A549 (cell line): ENCODE results near the gene GNGT2. TPM values are rescaled to one million over a fixed set of nuclear protein-coding genes. Genes with fewer than 3 reads are reported as not detected.
A peak's percentile ranks its signal among the peaks of the same experiment; 100 is the strongest.

Source experiments
- ATAC-seq, 2 experiments: fragments of 200-7000 bp in 1 of 2; fragments of >200 bp in 1 of 2; cut with Nextera tagmentation in 1 of 2; cut with Tn5 transposase in 1 of 2; 3 replicates each; pipeline versions ENCODE4 v1.8.0 to v1.9.1; 2018 to 2020; ENCODE audit warnings: mild to moderate bottlenecking in 1 of 2, moderate library complexity in 1 of 2
- CTCF ChIA-PET: fragments of 300-600 bp; sonication (Branson Sonifier 250); formaldehyde crosslinking; extraction: SDS; loops from one replicate; lab custom pipeline; 2021; ENCODE audit warnings: antibody characterized with exemption, inconsistent platforms; lab: Yijun Ruan, JAX
- POLR2A ChIA-PET: fragments of 350-600 bp; formaldehyde crosslinking; extraction: SDS; loops from one replicate; lab custom pipeline; 2021; ENCODE audit warnings: antibody characterized with exemption, inconsistent platforms; lab: Yijun Ruan, JAX
- DNase-seq, 2 experiments: peaks; one replicate each; pipeline versions ENCODE4 v3.0.0 to v3.0.0-alpha.2; 2011 to 2016; ENCODE audit warnings: low read depth in 1 of 2, low spot score in 1 of 2
- FAIRE-seq: peaks from 2 replicates; lab custom pipeline; 2011; peaks lifted over from hg19 to GRCh38; lab: Jason Lieb, UNC
- H3K27ac ChIP-seq, 2 experiments: fragments of >200 bp; sonication (Bioruptor Twin); formaldehyde crosslinking; 3 replicates each; pipeline ENCODE4 v1.5.1; 2016 to 2017
- H3K4me1 ChIP-seq: fragments of >200 bp; sonication (Bioruptor Twin); formaldehyde crosslinking; 3 replicates; pipeline ENCODE4 v1.6.1; 2016
- H3K4me2 ChIP-seq: fragments of >200 bp; sonication (Bioruptor Twin); formaldehyde crosslinking; 3 replicates; pipeline ENCODE4 v1.6.1; 2016
- H3K4me3 ChIP-seq: fragments of >200 bp; sonication (Bioruptor Twin); formaldehyde crosslinking; 3 replicates; pipeline ENCODE4 v1.5.1; 2016
- H3K9me3 ChIP-seq: fragments of >200 bp; sonication (Bioruptor Twin); formaldehyde crosslinking; 3 replicates; pipeline ENCODE4 v1.6.1; 2016
- BHLHE40 ChIP-seq: IDR thresholded peaks from 2 replicates; pipeline ENCODE4 v1.6.1; 2012; ENCODE audit warnings: low read depth, low read length, inconsistent platforms
- CBX2 ChIP-seq: fragments of 200-600 bp; sonication (generic); IDR thresholded peaks from 2 replicates; pipeline ENCODE4 v1.6.1; 2016; ENCODE audit warnings: low read depth, mild to moderate bottlenecking, borderline replicate concordance
- CBX8 ChIP-seq: fragments of 200-600 bp; sonication (generic); IDR thresholded peaks from 2 replicates; pipeline ENCODE4 v1.6.1; 2016
- CEBPB ChIP-seq, 2 experiments: fragments of >200 bp in 1 of 2; sonication (Bioruptor Twin) in 1 of 2; formaldehyde crosslinking in 1 of 2; IDR thresholded peaks; 2 replicates each; pipeline ENCODE4 v1.6.1; 2012 to 2016
- CHD2 ChIP-seq: fragments of 150-350 bp; IDR thresholded peaks from 2 replicates; pipeline ENCODE4 v1.6.1; 2014; ENCODE audit warnings: low read length; ENCODE audit not compliant: partially characterized antibody
- EHF ChIP-seq: fragments of 250-450 bp; sonication (Bioruptor Pico); IDR thresholded peaks from 2 replicates; pipeline ENCODE4 v1.5.0; 2020; ENCODE audit warnings: mild to moderate bottlenecking
- EHMT2 ChIP-seq: fragments of 200-600 bp; sonication (generic); IDR thresholded peaks from 2 replicates; pipeline ENCODE4 v1.6.1; 2016; ENCODE audit warnings: antibody characterized with exemption, low read depth, mild to moderate bottlenecking, moderate library complexity
- EP300 ChIP-seq, 2 experiments: fragments of >200 bp; sonication (Bioruptor Twin); formaldehyde crosslinking; IDR thresholded peaks; 2 replicates in 1 of 2; 3 replicates in 1 of 2; pipeline ENCODE4 v1.6.1; 2016 to 2017
- ESRRA ChIP-seq: fragments of 150-350 bp; IDR thresholded peaks from 2 replicates; pipeline ENCODE4 v1.6.1; 2014; ENCODE audit warnings: mild to moderate bottlenecking, low read length, borderline replicate concordance
- FOSL2 ChIP-seq, 2 experiments: fragments of 450-650 bp in 1 of 2; fragments of >200 bp in 1 of 2; sonication (Bioruptor Twin) in 1 of 2; formaldehyde crosslinking; IDR thresholded peaks; 2 replicates each; pipeline versions ENCODE4 v1.5.0 to v1.6.1; 2016 to 2020; ENCODE audit warnings: mild to moderate bottlenecking in 1 of 2, moderate library complexity in 1 of 2
- FOXS1 ChIP-seq: fragments of 250-450 bp; sonication (Bioruptor Pico); IDR thresholded peaks from 2 replicates; pipeline ENCODE4 v1.5.0; 2020; ENCODE audit warnings: mild to moderate bottlenecking, moderate library complexity
- GATA3 ChIP-seq: IDR thresholded peaks from 2 replicates; pipeline ENCODE4 v1.6.1; 2012; ENCODE audit warnings: borderline replicate concordance
- HEYL ChIP-seq: fragments of 250-450 bp; sonication (Bioruptor Pico); IDR thresholded peaks from 2 replicates; pipeline ENCODE4 v1.8.0; 2021; ENCODE audit warnings: mild to moderate bottlenecking, moderate library complexity
- HOXA7 ChIP-seq: fragments of 250-450 bp; sonication (Bioruptor Pico); IDR thresholded peaks from 2 replicates; pipeline ENCODE4 v1.5.0; 2020; ENCODE audit warnings: mild to moderate bottlenecking, moderate library complexity
- HOXB13 ChIP-seq: fragments of 250-450 bp; sonication (Bioruptor Pico); IDR thresholded peaks from 2 replicates; pipeline ENCODE4 v1.5.0; 2020; ENCODE audit warnings: low read depth, mild to moderate bottlenecking, moderate library complexity
- HOXB5 ChIP-seq: fragments of 250-450 bp; sonication (Bioruptor Pico); IDR thresholded peaks from 2 replicates; pipeline ENCODE4 v1.5.0; 2020; ENCODE audit warnings: mild to moderate bottlenecking, moderate library complexity
- JUN ChIP-seq, 2 experiments: fragments of >200 bp; sonication (Bioruptor Twin); formaldehyde crosslinking; IDR thresholded peaks; 2 replicates in 1 of 2; 3 replicates in 1 of 2; pipeline ENCODE4 v1.6.1; 2016 to 2017
- KDM1A ChIP-seq: fragments of 200-600 bp; sonication (generic); IDR thresholded peaks from 2 replicates; pipeline ENCODE4 v1.6.1; 2016; ENCODE audit warnings: low read depth, mild to moderate bottlenecking
- MAZ ChIP-seq: fragments of 150-350 bp; IDR thresholded peaks from 2 replicates; pipeline ENCODE4 v1.6.1; 2014; ENCODE audit warnings: antibody characterized with exemption, low read depth, low read length, borderline replicate concordance
- NFE2L2 ChIP-seq: fragments of 150-350 bp; conservative IDR thresholded peaks from 2 replicates; pipeline ENCODE4 v1.6.1; 2014; ENCODE audit warnings: low read length
- NR3C1 ChIP-seq: fragments of >200 bp; sonication (Bioruptor Twin); formaldehyde crosslinking; IDR thresholded peaks from 3 replicates; pipeline ENCODE4 v1.6.1; 2017
- RARB ChIP-seq: fragments of 250-450 bp; sonication (Bioruptor Pico); IDR thresholded peaks from 2 replicates; pipeline ENCODE4 v1.8.0; 2021; ENCODE audit warnings: mild to moderate bottlenecking, moderate library complexity
- RCOR1 ChIP-seq: fragments of 150-350 bp; IDR thresholded peaks from 2 replicates; pipeline ENCODE4 v1.6.1; 2014; ENCODE audit warnings: antibody characterized with exemption, low read length, low read depth
- SMC3 ChIP-seq: fragments of >200 bp; sonication (Bioruptor Twin); formaldehyde crosslinking; IDR thresholded peaks from 3 replicates; pipeline ENCODE4 v1.6.1; 2018; ENCODE audit warnings: inconsistent platforms
- TP53 ChIP-seq: fragments of 250-450 bp; sonication (Bioruptor Pico); IDR thresholded peaks from 2 replicates; pipeline ENCODE4 v1.5.0; 2021; ENCODE audit warnings: mild to moderate bottlenecking, moderate library complexity
- ZFP36 ChIP-seq: fragments of 450-650 bp; IDR thresholded peaks from 2 replicates; pipeline ENCODE4 v1.6.1; 2014; ENCODE audit warnings: borderline replicate concordance; ENCODE audit not compliant: partially characterized antibody
- ZNF302 ChIP-seq: fragments of 250-450 bp; sonication (Bioruptor Pico); IDR thresholded peaks from 2 replicates; pipeline ENCODE4 v1.9.0; 2021; ENCODE audit warnings: inconsistent platforms, mild to moderate bottlenecking, moderate library complexity
- ZSCAN20 ChIP-seq: fragments of 250-450 bp; sonication (Bioruptor Pico); IDR thresholded peaks from 2 replicates; pipeline ENCODE4 v1.8.0; 2022; ENCODE audit warnings: mild to moderate bottlenecking, moderate library complexity
- WGBS: methylation state at CpG from one replicate; pipeline ENCODE4 v1.1.6; 2017; ENCODE audit errors: missing lambda C conversion rate; 5-methylcytosine and 5-hydroxymethylcytosine counted together
- polyA plus RNA-seq, 4 experiments: library from polyadenylated mRNA; depleted of rRNA in 3 of 4; stranded (reverse); fragments of >200 nt; fragmentation: RNase III in 1 of 4; extraction: RNeasy Plus Mini Kit Qiagen cat#74134 plus additional on column Dnase treatment in 1 of 4; gene quantifications; 2 replicates in 3 of 4; 3 replicates in 1 of 4; pipeline ENCODE4 v1.2.3, GENCODE V29; 2011 to 2017
- TF ChIP-seq, protein P1 (sequence below): fragments of 250-450 bp; sonication (Bioruptor Pico); IDR thresholded peaks from 2 replicates; pipeline ENCODE4 v1.5.0; 2020; ENCODE audit warnings: low read depth, mild to moderate bottlenecking, moderate library complexity
- TF ChIP-seq, protein P2 (sequence below): fragments of 450-650 bp; IDR thresholded peaks from 2 replicates; pipeline ENCODE4 v1.6.1; 2014; ENCODE audit warnings: antibody characterized with exemption
- TF ChIP-seq, protein P3 (sequence below): fragments of >200 bp; sonication (Bioruptor Twin); formaldehyde crosslinking; IDR thresholded peaks from 3 replicates; pipeline ENCODE4 v1.5.1; 2016
- TF ChIP-seq, protein P4 (sequence below): fragments of 150-350 bp; IDR thresholded peaks from 2 replicates; pipeline ENCODE4 v1.6.1; 2014; ENCODE audit warnings: low read depth, mild to moderate bottlenecking, low read length

GNGT2 gene
- polyA plus RNA-seq, 2 of the 4 experiments (the other 2 are of a cell fraction): 0.31 TPM; not detected in 1

DNA sequence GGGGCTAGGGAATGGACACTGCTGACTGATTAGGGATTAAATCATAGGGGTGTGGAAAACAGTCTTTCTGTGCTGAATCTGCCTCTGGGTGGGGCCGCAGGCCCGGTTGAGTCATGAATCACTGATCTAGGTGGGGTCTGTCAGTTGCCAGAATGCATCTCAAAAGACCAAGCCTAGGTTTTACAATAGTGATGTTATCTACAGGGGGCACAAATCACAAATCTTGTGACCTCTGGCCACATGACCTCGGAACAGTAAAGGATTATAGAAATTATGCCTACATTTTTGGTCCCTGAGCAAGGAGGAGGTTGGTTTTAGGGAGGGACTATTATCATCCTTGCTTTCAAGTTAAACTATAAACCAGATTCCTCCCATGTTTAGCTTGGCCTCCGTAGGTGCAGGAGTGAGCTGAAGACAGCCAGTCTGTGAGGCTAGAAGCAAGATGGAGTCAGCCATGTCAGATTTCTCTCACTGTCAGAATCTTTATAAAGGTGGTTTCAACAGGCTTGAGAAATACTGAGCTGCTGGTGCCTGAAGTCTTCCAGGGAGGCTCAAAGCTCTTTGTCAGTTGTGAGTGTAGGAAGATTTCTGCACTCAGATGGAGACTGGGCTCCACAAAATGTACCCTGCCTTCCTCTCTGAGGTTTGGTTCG, 12.9 kb downstream of the GNGT2 start:
- no peak overlapping the region for H3K4me3 ChIP-seq
- WGBS: 20% methylated on average over 5 of the region's 5 CpGs
- CTCF ChIA-PET: interaction anchor here (0.8 to 17.4 kb wide), 5 partner anchors 10 to 383 kb away, joined by 3 to 224 read pairs (median 4); partner anchors contain the start of gene PHOSPHO1
- TF ChIP-seq CBX2 (no peak), SMC3 (no peak), ZNF302 (CRISPR knock-in tag) (peak; percentile 93; the same call in 1 of the 2 replicates), FOSL2 (IDR thresholded peaks at IDR 0.05) (no peak), FOSL2 (CRISPR knock-in tag; IDR thresholded peaks at IDR 0.05) (0 out of 2 replicates have a peak, but pooled peaks have one; percentile 9), CEBPB (IDR thresholded peaks at IDR 0.05) (no peak), RARB (peak; percentile 59; the same call in 1 of the 2 replicates), NFE2L2 (no peak), FOXS1 (CRISPR knock-in tag) (peak; percentile 75; the same call in 1 of the 2 replicates), ESRRA (no peak), NR3C1 (no peak), CHD2 (no peak), HOXB13 (CRISPR knock-in tag) (peak; percentile 96; the same call in 1 of the 2 replicates), GATA3 (peak; percentile 65; the same call in 1 of the 2 replicates), HOXA7 (CRISPR knock-in tag) (no peak), JUN (IDR thresholded peaks at IDR 0.05) (no peak), HOXB5 (peak; percentile 90; the same call in 1 of the 2 replicates), EHMT2 (no peak), HEYL (CRISPR knock-in tag) (0 out of 2 replicates have a peak, but pooled peaks have one; percentile 49), EP300 (IDR thresholded peaks at IDR 0.05) (no peak), EHF (peak; percentile 87; the same call in 1 of the 2 replicates)
- TF ChIP-seq, protein P1, sequence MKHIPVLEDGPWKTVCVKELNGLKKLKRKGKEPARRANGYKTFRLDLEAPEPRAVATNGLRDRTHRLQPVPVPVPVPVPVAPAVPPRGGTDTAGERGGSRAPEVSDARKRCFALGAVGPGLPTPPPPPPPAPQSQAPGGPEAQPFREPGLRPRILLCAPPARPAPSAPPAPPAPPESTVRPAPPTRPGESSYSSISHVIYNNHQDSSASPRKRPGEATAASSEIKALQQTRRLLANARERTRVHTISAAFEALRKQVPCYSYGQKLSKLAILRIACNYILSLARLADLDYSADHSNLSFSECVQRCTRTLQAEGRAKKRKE (CRISPR knock-in tag): peak; percentile 95
- TF ChIP-seq, protein P2, sequence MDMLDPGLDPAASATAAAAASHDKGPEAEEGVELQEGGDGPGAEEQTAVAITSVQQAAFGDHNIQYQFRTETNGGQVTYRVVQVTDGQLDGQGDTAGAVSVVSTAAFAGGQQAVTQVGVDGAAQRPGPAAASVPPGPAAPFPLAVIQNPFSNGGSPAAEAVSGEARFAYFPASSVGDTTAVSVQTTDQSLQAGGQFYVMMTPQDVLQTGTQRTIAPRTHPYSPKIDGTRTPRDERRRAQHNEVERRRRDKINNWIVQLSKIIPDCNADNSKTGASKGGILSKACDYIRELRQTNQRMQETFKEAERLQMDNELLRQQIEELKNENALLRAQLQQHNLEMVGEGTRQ: peak; percentile 44; the same call in 1 of the 2 replicates
- peak overlapping the region; percentile 6; the same call in 2 of the 3 replicates for H3K4me2 ChIP-seq
- DNase-seq (peak in 1 of 2 experiments; percentile 58), ATAC-seq (no peak), FAIRE-seq (no peak)
- no peaks in the 10 kb centered on the region for H3K9me3 ChIP-seq
- H3K4me1 ChIP-seq: peaks cover 20% of the 10 kb centered on the region
- POLR2A ChIA-PET: no interaction called here
- H3K27ac ChIP-seq: peak overlapping the region; percentile 37 to 67; a peak in 5 of 6 replicates

DNA sequence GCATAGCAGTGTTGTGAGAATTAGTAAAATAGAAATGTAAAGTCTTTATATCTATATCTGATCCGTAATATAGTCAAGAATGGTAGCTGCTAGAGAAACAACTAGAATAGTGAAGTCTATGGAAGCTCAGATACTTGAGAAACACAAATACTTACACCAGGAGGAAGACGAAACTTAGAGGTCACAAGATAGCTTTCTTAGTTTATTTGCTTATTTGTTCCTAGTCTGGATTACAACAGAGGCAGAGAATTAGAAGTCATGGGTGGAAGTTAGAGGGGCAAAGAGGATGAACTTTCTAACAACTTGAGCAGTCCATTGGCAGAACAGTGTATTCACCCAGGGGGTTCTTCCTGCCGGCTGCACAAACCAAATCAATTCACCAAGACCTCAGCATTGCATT, 13.9 kb downstream of the GNGT2 start:
- H3K9me3 ChIP-seq: no peaks in the 10 kb centered on the region
- H3K27ac ChIP-seq: peak overlapping the region in 1 of 2 experiments; percentile 67; a peak in 3 of 6 replicates
- FAIRE-seq (no peak), DNase-seq (no peak), ATAC-seq (no peak)
- peaks cover 20% of the 10 kb centered on the region for H3K4me1 ChIP-seq
- ChIA-PET POLR2A (no interaction called here), CTCF (interaction anchor here (1.1 to 17.4 kb wide), 2 partner anchors 25 to 33 kb away, joined by 3 to 224 read pairs; partner anchors contain the start of gene PHOSPHO1)
- WGBS: 91% methylated on average over 3 of the region's 3 CpGs
- H3K4me2 ChIP-seq: no peak overlapping the region
- H3K4me3 ChIP-seq: no peak overlapping the region
- TF ChIP-seq JUN (IDR thresholded peaks at IDR 0.05) (no peak), MAZ (no peak), BHLHE40 (no peak), RCOR1 (no peak), HOXA7 (CRISPR knock-in tag) (no peak), CBX2 (no peak), KDM1A (no peak), ZFP36 (no peak), ZSCAN20 (CRISPR knock-in tag) (no peak), CHD2 (no peak), CBX8 (no peak), EHMT2 (no peak), TP53 (CRISPR knock-in tag) (no peak), RARB (no peak)
- TF ChIP-seq, protein P3, sequence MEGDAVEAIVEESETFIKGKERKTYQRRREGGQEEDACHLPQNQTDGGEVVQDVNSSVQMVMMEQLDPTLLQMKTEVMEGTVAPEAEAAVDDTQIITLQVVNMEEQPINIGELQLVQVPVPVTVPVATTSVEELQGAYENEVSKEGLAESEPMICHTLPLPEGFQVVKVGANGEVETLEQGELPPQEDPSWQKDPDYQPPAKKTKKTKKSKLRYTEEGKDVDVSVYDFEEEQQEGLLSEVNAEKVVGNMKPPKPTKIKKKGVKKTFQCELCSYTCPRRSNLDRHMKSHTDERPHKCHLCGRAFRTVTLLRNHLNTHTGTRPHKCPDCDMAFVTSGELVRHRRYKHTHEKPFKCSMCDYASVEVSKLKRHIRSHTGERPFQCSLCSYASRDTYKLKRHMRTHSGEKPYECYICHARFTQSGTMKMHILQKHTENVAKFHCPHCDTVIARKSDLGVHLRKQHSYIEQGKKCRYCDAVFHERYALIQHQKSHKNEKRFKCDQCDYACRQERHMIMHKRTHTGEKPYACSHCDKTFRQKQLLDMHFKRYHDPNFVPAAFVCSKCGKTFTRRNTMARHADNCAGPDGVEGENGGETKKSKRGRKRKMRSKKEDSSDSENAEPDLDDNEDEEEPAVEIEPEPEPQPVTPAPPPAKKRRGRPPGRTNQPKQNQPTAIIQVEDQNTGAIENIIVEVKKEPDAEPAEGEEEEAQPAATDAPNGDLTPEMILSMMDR: no peak
- TF ChIP-seq, protein P4, sequence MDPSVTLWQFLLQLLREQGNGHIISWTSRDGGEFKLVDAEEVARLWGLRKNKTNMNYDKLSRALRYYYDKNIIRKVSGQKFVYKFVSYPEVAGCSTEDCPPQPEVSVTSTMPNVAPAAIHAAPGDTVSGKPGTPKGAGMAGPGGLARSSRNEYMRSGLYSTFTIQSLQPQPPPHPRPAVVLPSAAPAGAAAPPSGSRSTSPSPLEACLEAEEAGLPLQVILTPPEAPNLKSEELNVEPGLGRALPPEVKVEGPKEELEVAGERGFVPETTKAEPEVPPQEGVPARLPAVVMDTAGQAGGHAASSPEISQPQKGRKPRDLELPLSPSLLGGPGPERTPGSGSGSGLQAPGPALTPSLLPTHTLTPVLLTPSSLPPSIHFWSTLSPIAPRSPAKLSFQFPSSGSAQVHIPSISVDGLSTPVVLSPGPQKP: no peak
